ENCODE results near the gene SREK1IP1. TPM values are rescaled to one million over a fixed set of nuclear protein-coding genes. Genes with fewer than 3 reads are reported as not detected.

Gene SREK1IP1
- total RNA-seq, 2 donors from 2014 or later, result 8.5 to 12.1 TPM

DNA sequence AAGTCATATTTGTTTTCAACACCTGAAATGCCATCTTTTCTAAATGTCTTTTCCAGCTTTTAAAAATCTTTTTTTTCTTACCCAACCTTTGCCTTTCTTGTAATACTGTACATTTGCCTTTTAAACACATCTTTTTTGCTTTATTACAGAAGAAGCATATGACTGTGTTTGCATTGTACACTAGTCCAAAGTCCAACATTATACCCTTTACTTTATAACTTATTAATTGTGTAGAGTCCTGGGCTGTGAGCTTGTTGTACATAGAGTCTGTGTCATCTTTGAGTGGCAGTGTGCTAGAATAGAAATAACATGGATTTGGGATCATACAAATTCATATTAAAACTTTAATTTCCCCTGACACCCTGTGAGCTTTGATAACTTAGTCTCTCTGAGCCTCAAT, 24.0 kb upstream of the SREK1IP1 start:
- ATAC-seq (ENCODE audit: insufficient number of reproducible peaks, low FRiP score, low read depth) (no peak), DNase-seq (ENCODE audit: low spot score) (no peak)
- H3K27ac ChIP-seq, result no peak overlapping the region
- TF ChIP-seq, protein P1, sequence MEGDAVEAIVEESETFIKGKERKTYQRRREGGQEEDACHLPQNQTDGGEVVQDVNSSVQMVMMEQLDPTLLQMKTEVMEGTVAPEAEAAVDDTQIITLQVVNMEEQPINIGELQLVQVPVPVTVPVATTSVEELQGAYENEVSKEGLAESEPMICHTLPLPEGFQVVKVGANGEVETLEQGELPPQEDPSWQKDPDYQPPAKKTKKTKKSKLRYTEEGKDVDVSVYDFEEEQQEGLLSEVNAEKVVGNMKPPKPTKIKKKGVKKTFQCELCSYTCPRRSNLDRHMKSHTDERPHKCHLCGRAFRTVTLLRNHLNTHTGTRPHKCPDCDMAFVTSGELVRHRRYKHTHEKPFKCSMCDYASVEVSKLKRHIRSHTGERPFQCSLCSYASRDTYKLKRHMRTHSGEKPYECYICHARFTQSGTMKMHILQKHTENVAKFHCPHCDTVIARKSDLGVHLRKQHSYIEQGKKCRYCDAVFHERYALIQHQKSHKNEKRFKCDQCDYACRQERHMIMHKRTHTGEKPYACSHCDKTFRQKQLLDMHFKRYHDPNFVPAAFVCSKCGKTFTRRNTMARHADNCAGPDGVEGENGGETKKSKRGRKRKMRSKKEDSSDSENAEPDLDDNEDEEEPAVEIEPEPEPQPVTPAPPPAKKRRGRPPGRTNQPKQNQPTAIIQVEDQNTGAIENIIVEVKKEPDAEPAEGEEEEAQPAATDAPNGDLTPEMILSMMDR (IDR thresholded peaks at IDR 0.05), result no peak
- H3K9me3 ChIP-seq, result no peaks in the 10 kb centered on the region
- H3K4me3 ChIP-seq, result no peak overlapping the region
- H3K4me1 ChIP-seq (ENCODE audit: control insufficient read depth in 1 of 2, low read depth in 2 of 2), result peaks cover 18 to 21% of the 10 kb centered on the region in 2 donors
- H3K36me3 ChIP-seq, result no peaks in the 10 kb centered on the region
- H3K27me3 ChIP-seq (replicated peaks; ENCODE audit: insufficient read depth), result no peaks in the 10 kb centered on the region

GRCh38 chr5:64790210-64790609, 21.7 kb upstream of the SREK1IP1 start:
- Histone ChIP-seq H3K27ac (no peak overlapping the region), H3K36me3 (no peaks in the 10 kb centered on the region), H3K4me3 (no peak overlapping the region), H3K4me1 (ENCODE audit: control insufficient read depth in 1 of 2, low read depth in 2 of 2) (peaks cover 16 to 20% of the 10 kb centered on the region in 2 donors), H3K27me3 (replicated peaks; ENCODE audit: insufficient read depth) (no peaks in the 10 kb centered on the region), H3K9me3 (no peaks in the 10 kb centered on the region)
- ATAC-seq (ENCODE audit: insufficient number of reproducible peaks, low FRiP score, low read depth) (no peak), DNase-seq (ENCODE audit: low spot score) (no peak)
- TF ChIP-seq, protein P1 (IDR thresholded peaks at IDR 0.05), result no peak

DNA sequence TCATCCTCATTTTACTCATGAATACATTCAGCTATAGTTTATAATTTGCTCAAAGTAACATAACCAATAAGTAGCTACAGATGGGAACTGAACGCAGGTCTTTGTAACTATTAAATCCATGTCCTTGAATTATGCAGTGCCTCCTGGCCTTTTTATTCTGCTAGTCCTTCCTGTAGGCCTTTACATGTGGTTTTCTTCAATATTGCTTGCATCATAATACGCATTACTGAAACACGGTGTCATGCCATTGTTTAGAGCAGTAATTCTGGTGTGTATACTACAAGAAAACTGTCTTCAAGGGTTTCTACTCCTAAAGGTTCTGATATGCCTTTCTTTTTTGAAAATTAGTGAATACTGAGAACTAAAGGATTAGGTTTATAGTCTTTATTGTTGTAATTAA, 21.0 kb upstream of the SREK1IP1 start:
- ATAC-seq (ENCODE audit: insufficient number of reproducible peaks, low FRiP score, low read depth) (no peak), DNase-seq (ENCODE audit: low spot score) (no peak)
- TF ChIP-seq, protein P1 (IDR thresholded peaks at IDR 0.05), result no peak
- H3K9me3 ChIP-seq, result no peaks in the 10 kb centered on the region
- no peaks in the 10 kb centered on the region for H3K27me3 ChIP-seq (replicated peaks; ENCODE audit: insufficient read depth)
- no peak overlapping the region for H3K27ac ChIP-seq
- no peak overlapping the region for H3K4me3 ChIP-seq
- H3K36me3 ChIP-seq, result no peaks in the 10 kb centered on the region
- peaks cover 12 to 16% of the 10 kb centered on the region in 2 donors for H3K4me1 ChIP-seq (ENCODE audit: control insufficient read depth in 1 of 2, low read depth in 2 of 2)

DNA sequence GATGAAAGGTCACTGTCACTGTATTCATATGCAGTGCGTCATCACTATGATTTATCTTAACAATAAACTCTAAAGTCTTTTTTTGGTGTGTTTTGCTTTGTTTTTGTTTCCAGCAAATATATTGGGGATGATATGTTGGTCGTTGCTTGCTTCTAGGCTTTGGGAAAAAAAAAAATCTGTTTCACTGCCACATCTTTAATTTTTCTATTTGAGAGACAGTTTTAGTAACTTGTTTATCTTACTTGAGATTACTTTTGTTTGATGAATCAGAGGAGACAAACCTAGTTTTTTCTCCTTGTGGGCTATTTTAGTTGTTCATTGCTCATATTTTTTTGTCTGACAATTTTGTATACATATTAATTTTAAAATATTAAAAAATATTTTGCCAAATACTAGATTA, 19.7 kb upstream of the SREK1IP1 start:
- no peak for ATAC-seq (ENCODE audit: insufficient number of reproducible peaks, low FRiP score, low read depth)
- DNase-seq (ENCODE audit: low spot score), result no peak
- H3K27ac ChIP-seq, result no peak overlapping the region
- H3K4me3 ChIP-seq, result no peak overlapping the region
- no peaks in the 10 kb centered on the region for H3K27me3 ChIP-seq (replicated peaks; ENCODE audit: insufficient read depth)
- TF ChIP-seq, protein P1 (IDR thresholded peaks at IDR 0.05), result no peak
- H3K36me3 ChIP-seq, result no peaks in the 10 kb centered on the region
- H3K9me3 ChIP-seq, result no peaks in the 10 kb centered on the region
- peaks cover 3% of the 10 kb centered on the region in 2 donors for H3K4me1 ChIP-seq (ENCODE audit: control insufficient read depth in 1 of 2, low read depth in 2 of 2)

DNA sequence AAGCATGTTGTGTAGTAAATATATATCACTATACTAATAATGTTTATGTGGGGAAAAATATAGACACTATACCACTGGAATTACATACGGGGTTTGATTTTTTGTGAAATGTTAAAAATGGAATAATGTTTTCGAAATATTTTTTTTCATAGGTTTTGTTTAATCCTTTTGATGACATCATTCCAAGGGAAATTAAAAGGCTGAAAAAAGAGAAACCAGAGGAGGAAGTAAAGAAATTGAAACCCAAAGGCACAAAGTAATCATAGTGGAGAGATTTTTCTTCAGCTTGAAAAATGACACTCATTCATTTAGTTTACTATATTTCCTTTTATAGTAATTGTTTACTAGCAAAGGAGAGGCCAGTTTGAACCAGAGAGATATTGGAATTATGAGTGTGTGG, 17.9 kb upstream of the SREK1IP1 start:
- H3K9me3 ChIP-seq, result no peaks in the 10 kb centered on the region
- TF ChIP-seq, protein P1 (IDR thresholded peaks at IDR 0.05), result no peak
- H3K27me3 ChIP-seq (replicated peaks; ENCODE audit: insufficient read depth), result no peaks in the 10 kb centered on the region
- ATAC-seq (ENCODE audit: insufficient number of reproducible peaks, low FRiP score, low read depth), result no peak
- no peak overlapping the region for H3K4me3 ChIP-seq
- DNase-seq (ENCODE audit: low spot score), result no peak
- no peak overlapping the region for H3K27ac ChIP-seq
- no peaks in the 10 kb centered on the region for H3K4me1 ChIP-seq (ENCODE audit: control insufficient read depth in 1 of 2, low read depth in 2 of 2)
- no peaks in the 10 kb centered on the region for H3K36me3 ChIP-seq
